ENCODE data around the gene INS.

INS gene

DNA sequence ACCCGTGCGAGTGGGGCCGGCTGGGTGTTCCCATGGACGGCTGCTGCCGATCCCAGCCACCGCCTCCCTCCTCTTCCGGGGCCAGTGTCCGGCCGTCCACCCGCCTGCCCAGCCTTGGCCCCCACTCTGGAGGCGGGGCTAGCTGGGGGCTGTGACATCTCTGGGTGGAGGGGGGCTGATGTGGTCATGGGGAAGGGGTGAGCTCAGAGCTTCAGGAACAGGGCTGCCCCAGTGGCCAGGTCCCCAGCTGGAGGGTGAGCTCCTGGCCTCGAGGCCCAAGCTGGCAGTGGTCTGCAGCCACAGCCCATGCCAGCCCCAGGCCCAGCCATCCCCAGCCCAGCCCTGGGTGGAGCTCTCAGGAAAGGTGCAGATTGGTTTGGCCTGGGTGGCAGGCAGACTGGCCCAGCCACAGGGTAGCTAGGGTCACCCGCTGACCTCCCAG, 2.7 kb downstream of the INS start:
- Histone ChIP-seq H3K9me2 (replicated peaks; ENCODE audit: insufficient read depth, low read length) (no peaks in the 10 kb centered on the region), H2AFZ (ENCODE audit: low read depth, low read length, severe bottlenecking) (no peak overlapping the region), H3K4me2 (ENCODE audit: low read depth, low read length, poor library complexity, severe bottlenecking) (no peak overlapping the region), H3K9ac (ENCODE audit: low read length) (no peak overlapping the region), H3K9me3 (ENCODE audit: insufficient read depth, low read length) (no peaks in the 10 kb centered on the region), H3K36me3 (ENCODE audit: low read length) (no peaks in the 10 kb centered on the region), H3K27ac (ENCODE audit: low read depth, low read length) (no peak overlapping the region), H4K20me1 (ENCODE audit: low read depth, low read length) (no peaks in the 10 kb centered on the region), H3F3A (ENCODE audit: insufficient read depth) (no peaks in the 10 kb centered on the region), H3K27me3 (ENCODE audit: low read length) (no peaks in the 10 kb centered on the region), H3K79me2 (ENCODE audit: insufficient read depth, low read length) (no peaks in the 10 kb centered on the region), H3K4me3 (ENCODE audit: insufficient read depth, low read length, poor library complexity, severe bottlenecking) (no peak overlapping the region)
- TF ChIP-seq, protein P1, sequence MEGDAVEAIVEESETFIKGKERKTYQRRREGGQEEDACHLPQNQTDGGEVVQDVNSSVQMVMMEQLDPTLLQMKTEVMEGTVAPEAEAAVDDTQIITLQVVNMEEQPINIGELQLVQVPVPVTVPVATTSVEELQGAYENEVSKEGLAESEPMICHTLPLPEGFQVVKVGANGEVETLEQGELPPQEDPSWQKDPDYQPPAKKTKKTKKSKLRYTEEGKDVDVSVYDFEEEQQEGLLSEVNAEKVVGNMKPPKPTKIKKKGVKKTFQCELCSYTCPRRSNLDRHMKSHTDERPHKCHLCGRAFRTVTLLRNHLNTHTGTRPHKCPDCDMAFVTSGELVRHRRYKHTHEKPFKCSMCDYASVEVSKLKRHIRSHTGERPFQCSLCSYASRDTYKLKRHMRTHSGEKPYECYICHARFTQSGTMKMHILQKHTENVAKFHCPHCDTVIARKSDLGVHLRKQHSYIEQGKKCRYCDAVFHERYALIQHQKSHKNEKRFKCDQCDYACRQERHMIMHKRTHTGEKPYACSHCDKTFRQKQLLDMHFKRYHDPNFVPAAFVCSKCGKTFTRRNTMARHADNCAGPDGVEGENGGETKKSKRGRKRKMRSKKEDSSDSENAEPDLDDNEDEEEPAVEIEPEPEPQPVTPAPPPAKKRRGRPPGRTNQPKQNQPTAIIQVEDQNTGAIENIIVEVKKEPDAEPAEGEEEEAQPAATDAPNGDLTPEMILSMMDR (IDR thresholded peaks at IDR 0.05; ENCODE audit: insufficient read depth, low read length, poor library complexity, severe bottlenecking) = no peak
- no peak for TF ChIP-seq EZH2phosphoT487 (conservative IDR thresholded peaks at IDR 0.05; ENCODE audit: low read length)

DNA sequence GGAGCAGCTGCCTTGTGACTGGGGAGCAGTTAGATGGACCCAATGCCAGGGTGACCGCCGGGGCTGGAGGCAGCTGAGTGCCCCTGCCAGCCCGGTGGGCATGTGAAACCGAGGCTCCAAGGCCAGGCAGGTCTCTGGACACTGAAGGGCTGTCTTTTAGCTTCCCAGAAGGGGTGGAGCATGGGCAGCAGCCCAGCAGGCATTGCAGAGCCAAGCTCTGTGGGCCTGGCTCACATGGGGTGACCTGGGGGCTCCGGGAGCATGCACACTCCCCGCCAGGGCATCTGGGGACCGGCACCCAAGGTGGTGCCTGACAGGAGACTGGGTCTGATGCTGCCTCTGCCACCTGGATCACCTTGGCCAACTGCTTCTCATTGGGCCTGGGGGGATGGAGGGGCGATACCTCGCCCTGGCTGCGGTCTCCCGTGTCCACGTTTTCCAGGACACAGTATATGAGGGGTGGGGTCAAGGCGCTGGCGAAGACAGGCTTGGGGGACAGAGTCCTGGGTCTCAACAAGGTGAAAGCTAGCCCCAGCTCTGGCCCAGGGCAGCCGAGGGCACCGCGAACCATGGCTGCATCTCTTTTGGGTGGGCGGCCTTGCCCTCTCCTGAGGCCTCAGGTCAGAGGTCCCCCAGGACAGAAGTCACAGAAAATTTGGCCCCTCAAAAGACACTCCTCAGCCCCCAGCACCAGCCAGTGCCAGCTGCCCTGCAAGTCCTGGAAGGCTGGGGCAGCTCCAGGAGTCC, 3.5 kb downstream of the INS start:
- no peak for TF ChIP-seq EZH2phosphoT487 (conservative IDR thresholded peaks at IDR 0.05; ENCODE audit: low read length)
- TF ChIP-seq, protein P1 (IDR thresholded peaks at IDR 0.05; ENCODE audit: insufficient read depth, low read length, poor library complexity, severe bottlenecking) = no peak
- no peak overlapping the region for H3K27ac ChIP-seq (ENCODE audit: low read depth, low read length)
- no peaks in the 10 kb centered on the region for H4K20me1 ChIP-seq (ENCODE audit: low read depth, low read length)
- no peaks in the 10 kb centered on the region for H3K9me3 ChIP-seq (ENCODE audit: insufficient read depth, low read length)
- no peak overlapping the region for H3K4me3 ChIP-seq (ENCODE audit: insufficient read depth, low read length, poor library complexity, severe bottlenecking)
- no peaks in the 10 kb centered on the region for H3K36me3 ChIP-seq (ENCODE audit: low read length)
- H3K27me3 ChIP-seq (ENCODE audit: low read length) = no peaks in the 10 kb centered on the region
- no peak overlapping the region for H2AFZ ChIP-seq (ENCODE audit: low read depth, low read length, severe bottlenecking)
- H3K4me2 ChIP-seq (ENCODE audit: low read depth, low read length, poor library complexity, severe bottlenecking) = no peak overlapping the region
- H3K79me2 ChIP-seq (ENCODE audit: insufficient read depth, low read length) = no peaks in the 10 kb centered on the region
- H3F3A ChIP-seq (ENCODE audit: insufficient read depth) = no peaks in the 10 kb centered on the region
- no peaks in the 10 kb centered on the region for H3K9me2 ChIP-seq (replicated peaks; ENCODE audit: insufficient read depth, low read length)
- H3K9ac ChIP-seq (ENCODE audit: low read length) = no peak overlapping the region

DNA sequence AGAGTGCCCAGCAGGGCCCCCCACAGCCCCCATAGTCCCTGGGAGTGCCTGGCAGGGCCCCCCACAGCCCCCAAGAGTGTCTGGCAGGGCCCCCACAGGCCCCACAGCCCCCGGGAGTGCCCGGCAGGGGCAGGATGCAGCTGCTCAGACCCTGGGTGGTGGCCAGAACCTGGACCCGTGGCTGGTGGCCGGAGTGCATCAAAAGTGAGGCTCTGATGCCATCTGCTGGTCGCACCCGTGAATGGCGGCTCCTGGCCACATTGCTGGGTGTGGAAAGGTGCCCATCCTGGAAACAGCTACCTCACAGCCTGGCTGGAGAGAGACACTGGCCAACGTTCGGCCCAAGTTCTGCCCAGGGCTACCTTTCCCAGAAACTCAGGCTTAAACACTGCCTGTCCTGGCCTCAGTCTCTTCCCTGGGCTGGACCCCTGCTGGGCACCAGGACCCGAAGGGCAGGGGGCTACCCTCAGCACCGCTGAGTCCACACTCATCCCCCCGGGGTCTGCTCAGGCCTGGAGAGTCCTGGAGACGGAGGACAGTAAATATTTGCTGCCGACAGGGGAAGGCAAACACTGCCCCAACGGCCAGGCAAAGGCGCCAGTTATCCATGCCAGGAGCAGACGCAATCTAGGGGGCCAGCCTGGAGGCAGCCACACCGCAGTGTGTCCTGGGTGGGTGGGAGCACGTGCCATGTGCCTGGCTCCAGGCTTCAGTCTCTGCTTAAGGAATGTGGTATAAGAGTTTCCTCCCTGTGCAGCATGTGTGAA, 4.4 kb downstream of the INS start:
- Histone ChIP-seq H3K36me3 (ENCODE audit: low read length) (no peaks in the 10 kb centered on the region), H3K4me2 (ENCODE audit: low read depth, low read length, poor library complexity, severe bottlenecking) (no peak overlapping the region), H3K27ac (ENCODE audit: low read depth, low read length) (no peak overlapping the region), H2AFZ (ENCODE audit: low read depth, low read length, severe bottlenecking) (no peak overlapping the region), H3K4me3 (ENCODE audit: insufficient read depth, low read length, poor library complexity, severe bottlenecking) (no peak overlapping the region), H3K9me2 (replicated peaks; ENCODE audit: insufficient read depth, low read length) (no peaks in the 10 kb centered on the region), H3K27me3 (ENCODE audit: low read length) (no peaks in the 10 kb centered on the region), H3K9me3 (ENCODE audit: insufficient read depth, low read length) (no peaks in the 10 kb centered on the region), H3F3A (ENCODE audit: insufficient read depth) (no peaks in the 10 kb centered on the region), H3K9ac (ENCODE audit: low read length) (no peak overlapping the region), H3K79me2 (ENCODE audit: insufficient read depth, low read length) (no peaks in the 10 kb centered on the region), H4K20me1 (ENCODE audit: low read depth, low read length) (no peaks in the 10 kb centered on the region)
- no peak for TF ChIP-seq EZH2phosphoT487 (conservative IDR thresholded peaks at IDR 0.05; ENCODE audit: low read length)
- TF ChIP-seq, protein P1 (IDR thresholded peaks at IDR 0.05; ENCODE audit: insufficient read depth, low read length, poor library complexity, severe bottlenecking) = peak; percentile 84

Measured in SU-DHL-6 (cell line).